ENCODE data around the gene DYNLL2. TPM values are rescaled to one million over a fixed set of nuclear protein-coding genes. Genes with fewer than 3 reads are reported as not detected.
"Not testable (repeated sequence)": the region's sequence is repeated elsewhere in the genome, so short reads cannot be mapped to it uniquely, and the experiment has no call there.

Gene DYNLL2
- 10 to 100 TPM; 33.9 to 53.2 (median 33.9) TPM for total RNA-seq
- long read RNA-seq, donor 1, full-length matches to known transcripts: 3 of 8 reads
- long read RNA-seq, donor 1, partial matches to known transcripts: 0 of 8 reads
- long read RNA-seq, donor 1, other reads (novel, unspliced or antisense): 5 of 8 reads
- long read RNA-seq, donor 2, partial matches to known transcripts: 0 of 3 reads
- long read RNA-seq, donor 2, other reads (novel, unspliced or antisense): 3 of 3 reads

DNA sequence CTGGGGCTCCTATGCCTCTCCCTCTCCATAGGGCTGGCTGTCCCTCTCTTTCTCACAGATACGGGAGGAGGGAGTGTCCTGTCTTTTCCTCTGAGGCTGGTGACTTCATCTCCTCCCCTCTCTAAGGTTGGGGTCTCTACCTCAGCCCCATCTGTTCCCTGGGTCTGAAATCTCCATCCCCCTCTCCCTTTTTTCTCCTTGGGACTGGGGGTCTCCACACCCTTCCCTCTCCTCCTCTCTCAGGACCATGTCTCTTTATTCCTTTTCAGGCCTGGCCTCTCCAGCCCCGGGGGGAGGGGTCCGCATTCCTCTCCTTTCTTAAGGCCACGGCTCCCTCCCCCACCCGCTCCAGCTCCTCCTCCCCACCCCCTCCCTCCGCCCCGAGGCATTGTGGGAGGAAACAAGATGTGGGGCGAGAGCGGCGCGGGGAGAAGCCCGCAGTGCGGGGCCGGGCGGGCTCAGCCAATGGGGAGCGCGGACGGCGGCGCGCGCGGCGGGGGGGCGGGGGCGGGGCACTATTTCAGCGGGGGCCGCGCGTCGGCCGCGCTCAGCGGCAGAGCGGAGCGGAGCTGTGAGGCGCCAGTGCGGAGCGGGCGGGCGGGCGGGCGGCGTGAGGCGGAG, at the start of gene DYNLL2:
Gene DYNLL2 (plus strand): TSS at position 550 of the 621 bp plus-strand sequence. CDS start 3,672 bp downstream, outside the sequence.
- intact Hi-C loops (cut with DNase I, micrococcal nuclease): no loop called here
- TF ChIP-seq CTCF (IDR thresholded peaks at IDR 0.05): no peak
- peak; percentile 93 to 95 (median 95) for DNase-seq

GRCh38 chr17:58039975-58040374, 43.2 kb upstream of the DYNLL2 start:
- ATAC-seq: no peak
- Histone ChIP-seq H3K4me1 (ENCODE audit: low read depth) (no peaks in the 10 kb centered on the region), H3K36me3 (ENCODE audit: low read depth) (no peaks in the 10 kb centered on the region), H3K4me3 (no peak overlapping the region), H3K9me3 (no peaks in the 10 kb centered on the region)
- intact Hi-C loops (cut with DNase I, micrococcal nuclease): no loop called here
- TF ChIP-seq CTCF (IDR thresholded peaks at IDR 0.05): no peak
- no peak for DNase-seq

More for the DNA sequence above, at the start of gene DYNLL2:
- Histone ChIP-seq H3K4me3 (peak within 1 kb of the TSS; percentile 97), H3K4me1 (ENCODE audit: low read depth) (peaks cover 26% of the 10 kb centered on the region), H3K36me3 (ENCODE audit: low read depth) (no peaks in the 10 kb centered on the region), H3K9me3 (no peaks in the 10 kb centered on the region)
- ATAC-seq: peak; percentile 90

DNA sequence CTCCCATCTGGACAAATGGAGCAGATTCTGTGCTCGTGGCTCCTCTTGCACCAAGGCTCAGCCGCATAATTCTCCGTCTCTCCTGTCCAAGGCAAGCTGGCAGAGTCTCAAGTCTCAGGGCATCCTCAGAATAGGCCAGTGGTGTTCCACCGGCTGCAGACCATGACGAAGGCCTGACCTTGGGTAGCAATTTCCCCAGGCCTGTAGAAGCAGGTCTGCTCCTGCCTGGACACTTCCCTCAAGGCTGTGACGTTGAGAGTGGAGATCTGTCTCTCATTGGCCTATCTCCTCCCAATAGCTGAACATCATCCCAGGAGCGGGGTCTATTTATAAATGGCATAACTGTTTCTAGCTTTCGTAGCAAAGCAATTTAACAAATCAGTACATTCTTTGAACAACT, 42.8 kb upstream of the DYNLL2 start:
- no peaks in the 10 kb centered on the region for H3K4me1 ChIP-seq (ENCODE audit: low read depth)
- intact Hi-C loops (cut with DNase I, micrococcal nuclease): no loop called here
- H3K9me3 ChIP-seq: no peaks in the 10 kb centered on the region
- no peak for TF ChIP-seq CTCF (IDR thresholded peaks at IDR 0.05)
- H3K4me3 ChIP-seq: no peak overlapping the region
- H3K36me3 ChIP-seq (ENCODE audit: low read depth): no peaks in the 10 kb centered on the region
- no peak for ATAC-seq
- DNase-seq: no peak

DNA sequence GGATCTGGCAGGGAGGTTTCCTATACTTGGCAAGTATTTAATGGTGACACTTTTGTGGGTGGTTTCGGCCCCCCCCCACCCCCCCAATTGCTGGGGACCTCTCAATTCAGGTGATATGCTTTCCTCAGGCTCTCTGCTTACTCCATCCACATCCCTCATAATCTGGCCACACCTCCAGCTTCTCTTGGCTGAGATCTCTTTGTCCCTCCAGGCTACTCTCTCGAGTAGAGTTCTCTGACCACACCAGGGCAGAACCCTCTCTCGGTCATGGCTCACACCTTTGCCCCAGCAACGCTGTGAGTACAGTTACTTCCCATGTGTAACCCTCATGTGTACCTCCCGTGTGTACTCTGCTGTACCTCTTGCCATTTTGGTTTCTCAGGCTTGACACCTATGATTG, 42.1 kb upstream of the DYNLL2 start:
- Histone ChIP-seq H3K4me1 (ENCODE audit: low read depth) (no peaks in the 10 kb centered on the region), H3K36me3 (ENCODE audit: low read depth) (no peaks in the 10 kb centered on the region), H3K9me3 (no peaks in the 10 kb centered on the region), H3K4me3 (no peak overlapping the region)
- no peak for TF ChIP-seq CTCF (IDR thresholded peaks at IDR 0.05)
- intact Hi-C loops (cut with DNase I, micrococcal nuclease): no loop called here
- no peak for DNase-seq
- no peak for ATAC-seq

- ATAC-seq (no peak), DNase-seq (no peak)
- Histone ChIP-seq H3K9me3 (no peaks in the 10 kb centered on the region), H3K4me3 (no peak overlapping the region), H3K4me1 (ENCODE audit: low read depth) (no peaks in the 10 kb centered on the region), H3K36me3 (ENCODE audit: low read depth) (no peaks in the 10 kb centered on the region)
- intact Hi-C loops (cut with DNase I, micrococcal nuclease): no loop called here
- no peak for TF ChIP-seq CTCF (IDR thresholded peaks at IDR 0.05)
Measured at GRCh38 chr17:58043221-58044181, 39.7 kb upstream of the DYNLL2 start.

DNA sequence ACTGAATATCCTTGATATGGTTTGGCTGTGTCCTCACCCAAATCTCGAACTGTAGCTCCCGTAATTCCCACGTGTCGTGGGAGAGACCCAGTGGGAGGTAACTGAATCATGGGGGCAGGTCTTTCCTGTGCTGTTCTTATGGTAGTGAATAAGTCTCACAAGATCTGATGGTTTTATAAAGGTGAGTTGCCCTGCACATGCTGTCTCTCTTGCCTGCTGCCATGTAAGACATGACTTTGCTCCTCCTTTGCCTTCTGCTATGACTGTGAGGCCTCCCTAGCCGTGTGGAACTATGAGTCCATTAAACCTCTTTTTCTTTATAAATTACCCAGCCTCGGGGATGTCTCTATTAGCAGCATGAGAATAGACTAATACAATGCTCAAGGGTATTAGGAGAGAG, 39.0 kb upstream of the DYNLL2 start:
- H3K4me1 ChIP-seq (ENCODE audit: low read depth); intact Hi-C loops (cut with DNase I, micrococcal nuclease); H3K36me3 ChIP-seq (ENCODE audit: low read depth); DNase-seq; H3K9me3 ChIP-seq; H3K4me3 ChIP-seq; ATAC-seq: not testable (repeated sequence)
